ENCODE measurements around the gene HAPSTR1. TPM values are rescaled to one million over a fixed set of nuclear protein-coding genes. Genes with fewer than 3 reads are reported as not detected.
A peak's percentile ranks its signal among the peaks of the same experiment; 100 is the strongest.
"Not testable (repeated sequence)": the region's sequence is repeated elsewhere in the genome, so short reads cannot be mapped to it uniquely, and the experiment has no call there.

The HAPSTR1 gene, protein sequence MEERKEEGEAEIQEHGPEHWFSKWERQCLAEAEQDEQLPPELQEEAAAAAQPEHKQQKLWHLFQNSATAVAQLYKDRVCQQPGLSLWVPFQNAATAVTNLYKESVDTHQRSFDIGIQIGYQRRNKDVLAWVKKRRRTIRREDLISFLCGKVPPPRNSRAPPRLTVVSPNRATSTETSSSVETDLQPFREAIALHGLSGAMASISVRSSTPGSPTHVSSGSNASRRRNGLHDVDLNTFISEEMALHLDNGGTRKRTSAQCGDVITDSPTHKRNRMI
- 10 to 100 TPM; 35.6 to 50.5 TPM for total RNA-seq
- long read RNA-seq, full-length matches to known transcripts: 2 of 2 reads
- long read RNA-seq, partial matches to known transcripts: 0 of 2 reads
- long read RNA-seq, other reads (novel, unspliced or antisense): 0 of 2 reads

GRCh38 chr16:9090960-9091866 is at the start of gene HAPSTR1:
Gene HAPSTR1, plus strand, starts transcription at chr16:9091644. Its CDS starts 401 bp downstream, at chr16:9092045.
- ATAC-seq: peak; percentile 93 to 94
- peak; percentile 100 for DNase-seq
- intact Hi-C loops (cut with DNase I): loop anchor here in 1 of 2 donors (5.0 kb wide), 1 partner anchor 129 kb away; the partner anchor contains the start of gene USP7

DNA sequence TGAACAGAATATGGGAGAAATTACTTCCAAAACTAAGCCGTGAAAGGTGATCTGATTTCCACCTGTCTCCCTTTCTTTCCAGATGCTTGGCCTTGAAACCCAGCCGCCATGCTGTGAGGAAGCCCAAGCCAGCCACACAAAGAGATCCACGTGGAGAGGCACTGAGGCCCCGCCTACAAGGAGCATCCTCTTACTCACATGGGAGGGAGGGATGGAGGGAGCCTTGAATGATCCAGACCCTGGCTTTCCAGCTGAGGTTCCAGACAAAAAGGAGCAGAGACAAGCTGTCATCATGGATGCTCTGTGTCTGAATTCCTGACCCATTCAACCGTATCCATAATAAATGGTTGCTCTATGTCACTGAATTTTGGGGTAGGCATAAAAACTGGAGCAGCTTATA is 48.9 kb upstream of the HAPSTR1 start:
- intact Hi-C loops (cut with DNase I): no loop called here
- ATAC-seq: no peak

DNA sequence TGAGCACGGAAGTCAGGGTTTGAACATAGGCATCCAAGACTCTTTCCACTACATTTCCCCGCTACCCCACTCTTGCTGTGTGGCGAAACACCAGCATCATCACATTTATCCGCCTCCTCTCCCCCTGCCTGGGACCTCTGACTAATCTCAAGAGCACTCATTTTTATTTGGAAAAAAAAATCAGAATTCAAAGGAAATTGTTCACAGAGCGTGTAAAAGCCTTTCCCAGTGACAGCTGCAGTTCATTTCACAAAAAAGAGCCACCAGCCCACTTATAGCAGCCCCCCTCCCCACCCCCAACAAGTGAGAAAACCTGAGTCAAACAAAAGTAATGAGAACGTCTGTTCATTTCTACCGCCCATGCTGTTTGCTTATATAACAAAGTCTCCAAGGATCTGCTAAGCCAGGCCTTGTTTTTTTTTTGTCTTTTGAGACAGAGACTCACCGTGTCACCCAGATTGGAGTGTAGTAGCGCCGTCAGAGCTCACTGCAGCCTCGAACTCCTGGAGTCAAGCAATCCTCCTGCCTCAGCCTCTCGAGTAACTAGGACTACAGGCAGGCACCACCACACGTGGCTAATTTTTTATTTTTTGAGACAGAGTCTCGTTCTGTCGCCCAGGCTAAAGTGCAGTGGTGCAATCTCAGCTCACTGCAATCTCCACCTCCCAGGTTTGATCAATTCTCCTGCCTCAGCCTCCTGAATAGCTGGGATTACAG is 48.3 kb upstream of the HAPSTR1 start:
- intact Hi-C loops (cut with DNase I): no loop called here
- ATAC-seq (no peak), DNase-seq (no peak)

More for the DNA sequence above, 48.9 kb upstream of the HAPSTR1 start:
- DNase-seq: no peak

DNA sequence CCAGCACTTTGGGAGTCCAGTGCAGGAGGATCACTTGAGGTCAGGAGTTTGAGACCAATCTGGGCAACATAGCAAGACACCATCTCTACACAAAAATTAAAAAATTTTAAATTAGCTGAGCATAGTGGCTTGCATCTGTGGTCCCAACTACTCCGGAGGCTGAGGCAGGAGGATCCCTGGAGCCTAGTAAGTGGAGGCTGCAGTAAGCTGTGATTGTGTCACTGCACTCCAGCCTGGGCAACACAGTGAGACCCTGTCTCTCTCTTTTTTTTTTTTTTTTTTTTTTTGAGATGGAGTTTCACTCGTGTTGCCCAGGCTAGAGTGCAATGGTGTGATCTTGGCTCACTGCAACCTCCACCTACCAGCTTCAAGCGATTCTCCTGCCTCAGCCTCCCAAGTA is 45.9 kb upstream of the HAPSTR1 start:
- DNase-seq; ATAC-seq; intact Hi-C loops (cut with DNase I): not testable (repeated sequence)

GRCh38 chr16:9046667-9047055 is 44.8 kb upstream of the HAPSTR1 start:
- DNase-seq: no peak
- ATAC-seq: no peak
- intact Hi-C loops (cut with DNase I): no loop called here

DNA sequence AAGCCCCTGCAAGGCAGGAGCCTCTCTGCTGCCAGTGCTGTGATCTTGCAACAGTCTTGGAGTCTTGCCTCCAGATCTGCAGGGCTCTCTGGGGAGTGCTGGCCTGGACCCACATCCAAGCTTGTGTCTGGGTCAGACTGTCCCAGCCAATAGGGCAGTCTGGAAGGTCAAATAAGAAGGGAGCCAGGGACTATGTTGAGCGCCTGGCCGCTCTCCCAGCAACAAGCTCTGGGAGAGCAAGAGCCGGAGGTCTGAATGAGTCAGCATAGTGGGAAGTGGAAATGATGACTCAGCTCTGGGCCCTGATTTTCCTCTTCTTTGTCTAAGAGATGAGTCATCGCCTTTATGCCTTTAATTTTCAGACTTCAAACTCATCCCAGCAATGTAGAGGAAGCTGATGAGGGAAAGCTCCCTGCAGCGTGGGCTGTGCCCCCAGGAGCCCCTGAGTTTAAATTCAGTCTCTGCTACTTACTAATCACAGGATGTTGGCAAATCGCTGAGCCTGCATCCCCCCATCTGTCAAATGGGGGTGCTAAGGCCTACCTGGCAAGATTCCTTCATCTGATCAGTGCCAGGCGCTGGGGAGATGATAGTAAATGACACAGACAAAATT is 43.6 kb upstream of the HAPSTR1 start:
- ATAC-seq (peak; percentile 99 to 100), DNase-seq (peak; percentile 91)
- intact Hi-C loops (cut with DNase I): no loop called here

DNA sequence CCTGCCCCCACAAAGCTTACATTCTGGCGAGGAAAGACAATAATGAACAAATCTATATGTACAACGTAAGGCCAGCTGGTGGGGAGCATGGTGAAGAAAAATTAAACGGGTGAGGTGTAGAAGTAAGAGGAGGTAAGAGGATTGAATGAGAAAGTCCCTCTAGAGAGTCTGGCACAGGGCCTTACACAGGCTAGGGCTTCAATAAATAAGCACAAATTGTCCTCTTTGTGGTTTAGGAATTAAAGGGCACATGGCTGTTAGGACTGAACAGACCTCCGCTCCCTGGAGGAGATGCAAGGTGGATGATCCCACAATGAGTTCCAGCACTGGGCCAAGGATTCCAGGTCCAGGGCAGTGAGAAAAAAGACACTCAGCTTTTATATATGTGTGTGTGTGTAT is 43.1 kb upstream of the HAPSTR1 start:
- DNase-seq: no peak
- peak in 1 of 2 donors; percentile 9 for ATAC-seq
- intact Hi-C loops (cut with DNase I): no loop called here

DNA sequence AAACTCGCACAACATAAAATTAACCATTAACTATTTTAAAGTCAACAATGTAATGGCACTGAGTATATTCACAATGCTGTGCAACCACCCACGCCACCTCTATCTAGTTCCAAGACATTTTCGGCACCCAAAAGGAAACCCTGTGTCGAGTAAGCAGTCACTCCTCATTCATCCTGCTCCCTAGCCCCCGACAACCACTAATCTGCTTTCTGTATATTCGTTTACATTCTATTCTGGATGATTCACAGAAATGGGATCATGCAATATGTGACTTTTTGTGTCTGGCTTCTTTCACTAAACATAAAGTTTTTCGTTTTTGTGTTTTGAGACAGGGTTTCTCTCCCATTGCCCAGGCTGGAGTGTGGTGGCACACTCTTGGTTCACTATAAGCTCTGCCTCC is 42.2 kb upstream of the HAPSTR1 start:
- no peak for ATAC-seq
- DNase-seq: no peak
- intact Hi-C loops (cut with DNase I): no loop called here

DNA sequence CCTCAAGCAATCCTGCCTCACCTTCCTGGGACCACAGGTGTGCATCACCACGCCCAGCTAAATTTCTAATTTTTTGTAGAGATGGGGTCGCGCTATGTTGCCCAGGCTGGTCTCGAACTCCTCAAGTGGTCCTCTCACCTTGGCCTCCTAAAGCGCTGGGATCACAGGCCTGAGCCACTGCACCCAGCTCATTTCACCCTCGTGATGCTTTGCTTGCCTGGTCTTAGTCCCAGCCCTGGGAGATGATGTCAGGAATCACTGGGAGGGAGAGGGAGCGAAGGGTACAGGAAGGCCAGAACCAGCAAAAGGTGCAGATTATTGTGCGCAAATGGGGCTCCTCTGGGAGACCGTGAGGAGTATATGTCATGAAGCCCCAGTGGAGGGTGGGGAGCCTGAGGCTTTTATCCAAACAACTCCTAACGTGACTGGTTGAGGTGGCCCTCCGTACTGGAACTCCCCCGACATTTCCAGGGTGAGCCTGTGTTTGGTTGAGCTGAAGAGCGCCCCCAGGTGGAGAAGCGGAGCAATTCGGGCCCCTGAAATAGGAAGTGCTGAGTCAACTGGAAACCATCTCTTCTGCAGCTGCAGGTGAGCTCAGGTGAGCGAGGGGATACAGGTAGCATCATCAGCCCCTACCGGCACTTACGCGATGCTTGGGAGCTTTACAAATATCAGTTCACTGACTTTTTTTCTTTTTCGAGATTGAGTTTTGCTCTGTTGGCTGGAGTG is 41.2 kb upstream of the HAPSTR1 start:
- DNase-seq: no peak
- no peak for ATAC-seq
- intact Hi-C loops (cut with DNase I): no loop called here

DNA sequence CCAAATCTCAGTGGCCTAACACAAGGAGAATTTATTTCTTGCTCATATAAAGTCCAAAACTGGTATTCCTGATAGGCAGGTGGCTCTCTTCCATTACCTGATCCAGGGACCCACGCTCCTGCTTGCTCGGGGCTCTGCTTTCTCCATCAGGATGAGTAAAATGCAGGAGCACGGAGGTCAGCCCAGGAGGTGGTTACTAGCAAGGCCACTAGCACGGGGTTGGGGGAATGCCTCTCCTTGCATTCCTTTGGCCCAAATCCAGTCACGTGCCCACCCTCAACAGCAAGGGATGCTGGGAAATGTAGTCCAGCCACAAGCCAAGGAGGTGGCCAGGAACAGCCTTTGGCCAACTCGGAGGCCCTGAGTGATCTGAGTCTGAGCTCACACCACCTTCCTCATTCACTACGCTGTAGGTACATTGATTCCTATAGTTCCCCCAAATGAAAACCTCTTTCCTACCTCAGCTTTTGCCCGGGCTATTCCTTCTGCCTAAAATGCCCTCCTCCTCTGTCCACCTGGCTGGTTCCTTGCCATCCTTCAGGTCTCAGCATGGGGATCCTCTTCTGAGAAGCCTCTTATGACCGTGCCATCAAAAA is 38.3 kb upstream of the HAPSTR1 start:
- DNase-seq: peak; percentile 58
- intact Hi-C loops (cut with DNase I): no loop called here

GRCh38 chr16:9054460-9054859 is 37.0 kb upstream of the HAPSTR1 start:
- ATAC-seq: peak in 1 of 2 donors; percentile 48
- intact Hi-C loops (cut with DNase I): no loop called here

More for the DNA sequence above, 38.3 kb upstream of the HAPSTR1 start:
- peak; percentile 81 to 82 for ATAC-seq

DNA sequence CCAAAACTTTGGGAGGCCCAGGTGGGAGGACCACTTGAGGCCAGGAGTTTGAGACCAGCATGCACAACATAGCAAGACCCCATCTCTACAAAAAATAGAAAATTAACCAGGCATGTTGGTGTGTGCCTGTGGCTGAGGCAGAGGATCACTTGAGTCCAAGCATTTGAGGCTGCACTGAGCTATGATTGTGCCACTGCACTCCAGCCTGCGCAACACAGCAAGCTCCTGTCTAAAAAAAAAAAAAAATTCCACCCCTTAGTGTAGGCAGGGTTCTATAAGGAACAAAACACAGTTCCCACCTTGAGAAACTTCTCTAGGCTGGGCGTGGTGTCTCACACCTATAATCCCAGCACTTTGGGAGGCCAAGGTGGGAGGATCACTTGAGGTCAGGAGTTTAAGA is 36.3 kb upstream of the HAPSTR1 start:
- intact Hi-C loops (cut with DNase I): no loop called here
- DNase-seq (no peak), ATAC-seq (no peak)

More at GRCh38 chr16:9054460-9054859, 37.0 kb upstream of the HAPSTR1 start:
- no peak for DNase-seq

GRCh38 chr16:9055661-9056060 is 35.8 kb upstream of the HAPSTR1 start:
- no peak for DNase-seq
- intact Hi-C loops (cut with DNase I): no loop called here
- no peak for ATAC-seq

DNA sequence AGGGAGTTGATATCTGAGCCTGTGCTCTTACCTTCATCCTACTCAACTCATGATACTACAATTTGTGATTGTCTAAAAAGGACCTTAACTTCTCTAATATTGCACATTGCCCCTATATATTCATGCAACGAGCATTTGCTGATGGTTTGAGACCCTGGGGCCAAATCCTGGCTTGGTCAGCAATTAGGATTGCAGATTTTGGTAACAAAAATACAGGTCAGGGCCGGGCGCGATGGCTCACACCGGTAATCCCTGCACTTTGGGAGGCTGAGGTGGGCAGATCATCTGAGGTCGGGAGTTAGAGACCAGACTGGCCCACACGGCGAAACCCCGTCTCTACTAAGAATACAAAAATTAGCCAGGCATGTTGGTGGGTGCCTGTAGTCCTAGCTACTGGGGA is 35.4 kb upstream of the HAPSTR1 start:
- intact Hi-C loops (cut with DNase I): no loop called here
- ATAC-seq: no peak
- no peak for DNase-seq

DNA sequence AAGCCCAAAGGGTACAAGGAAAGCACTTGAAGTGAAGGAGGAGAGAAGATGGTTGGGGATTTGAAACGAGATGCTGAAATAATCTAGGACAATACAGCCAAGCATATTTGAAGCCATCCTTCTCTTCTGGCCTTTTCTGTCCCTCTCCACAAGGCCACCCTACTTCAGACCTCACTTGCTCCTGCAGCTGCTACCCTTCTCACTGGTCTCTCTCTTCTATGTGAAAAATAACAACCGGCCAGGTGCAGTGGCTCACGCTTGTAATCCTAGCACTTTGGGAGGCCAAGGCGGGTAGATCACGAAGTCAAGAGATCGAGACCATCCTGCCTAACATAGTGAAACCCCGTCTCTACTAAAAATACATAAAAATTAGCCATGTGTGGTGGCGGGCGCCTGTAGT is 33.2 kb upstream of the HAPSTR1 start:
- DNase-seq (no peak), ATAC-seq (no peak)
- intact Hi-C loops (cut with DNase I): no loop called here

DNA sequence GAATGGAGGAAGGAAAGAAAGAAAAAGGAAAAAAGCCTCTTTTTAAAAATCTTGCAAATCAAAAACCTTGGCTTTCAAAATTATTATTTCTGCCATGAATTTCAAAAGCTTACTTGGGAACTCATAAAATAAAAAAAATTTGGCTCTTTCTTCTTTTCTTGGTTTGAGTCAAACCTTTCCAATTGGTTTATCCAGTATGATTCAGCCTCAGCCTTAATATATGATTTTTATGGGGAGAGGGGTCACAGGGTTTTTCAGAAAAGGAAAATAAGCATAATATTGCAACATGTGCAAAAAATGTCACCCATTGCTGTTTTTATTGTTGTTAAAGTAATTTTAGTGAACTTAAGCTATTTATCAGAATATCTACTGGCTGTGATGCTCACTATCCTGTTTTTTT is 31.2 kb upstream of the HAPSTR1 start:
- intact Hi-C loops (cut with DNase I): no loop called here
- no peak for ATAC-seq
- no peak for DNase-seq

GRCh38 chr16:9061358-9061813 is 30.1 kb upstream of the HAPSTR1 start:
- DNase-seq (peak; percentile 40), ATAC-seq (peak; percentile 92 to 96)
- intact Hi-C loops (cut with DNase I): no loop called here

GRCh38 chr16:9062301-9062700 is 29.1 kb upstream of the HAPSTR1 start:
- intact Hi-C loops (cut with DNase I): no loop called here
- no peak for DNase-seq

More at GRCh38 chr16:9062301-9062700, 29.1 kb upstream of the HAPSTR1 start:
- ATAC-seq: no peak

All from left cardiac atrium (tissue), 4 donors.